Epithelial cell of proximal tubule (primary cell): Measurements from ENCODE around the gene PTPN3. TPM values are rescaled to one million over a fixed set of nuclear protein-coding genes. Genes with fewer than 3 reads are reported as not detected.
A peak's percentile ranks its signal among the peaks of the same experiment; 100 is the strongest.

Source experiments
- DNase-seq: peaks from one replicate; pipeline ENCODE4 v3.0.0-alpha.2; 2011; ENCODE audit warnings: low read depth
- H3K4me3 ChIP-seq: 2 replicates; pipeline ENCODE4 v1.5.1; 2011; ENCODE audit warnings: low read depth, mild to moderate bottlenecking, low read length
- CTCF ChIP-seq: conservative IDR thresholded peaks from 2 replicates; pipeline ENCODE4 v1.5.1; 2012; ENCODE audit warnings: low read depth, mild to moderate bottlenecking, low read length
- total RNA-seq: library from RNA; depleted of rRNA; stranded (reverse); fragments of >200 nt; gene quantifications from 2 replicates; pipeline ENCODE4 v1.2.3, GENCODE V29; 2015

The PTPN3 gene
- total RNA-seq, 1 donor from 2014 or later = 53.0 TPM

GRCh38 chr9:109496218-109496617 lies 1.9 kb downstream of the PTPN3 start:
- no peak for DNase-seq
- TF ChIP-seq CTCF = no peak
- peak overlapping the region; percentile 65 for H3K4me3 ChIP-seq

- H3K4me3 ChIP-seq = no peak overlapping the region
- DNase-seq = no peak
- TF ChIP-seq CTCF = no peak
Observed at GRCh38 chr9:109493648-109494047, 4.5 kb downstream of the PTPN3 start.

GRCh38 chr9:109491590-109491989 lies 6.5 kb downstream of the PTPN3 start:
- TF ChIP-seq CTCF = no peak
- no peak overlapping the region for H3K4me3 ChIP-seq
- DNase-seq = no peak

GRCh38 chr9:109488791-109489492 lies 9.2 kb downstream of the PTPN3 start:
- H3K4me3 ChIP-seq = no peak overlapping the region
- no peak for TF ChIP-seq CTCF
- DNase-seq = no peak

GRCh38 chr9:109488351-109488750 lies 9.8 kb downstream of the PTPN3 start:
- no peak for DNase-seq
- no peak for TF ChIP-seq CTCF
- no peak overlapping the region for H3K4me3 ChIP-seq

GRCh38 chr9:109487247-109487646 lies 10.9 kb downstream of the PTPN3 start:
- no peak for TF ChIP-seq CTCF
- DNase-seq = no peak
- H3K4me3 ChIP-seq = no peak overlapping the region
